BJ (cell line): ENCODE data around the gene SMARCB1. TPM values are rescaled to one million over a fixed set of nuclear protein-coding genes. Genes with fewer than 3 reads are reported as not detected.

ENCODE experiments used
- CTCF ChIA-PET: fragments of 350-600 bp; formaldehyde crosslinking; extraction: SDS; loops from one replicate; lab custom pipeline; 2021; ENCODE audit warnings: antibody characterized with exemption, inconsistent platforms; lab: Yijun Ruan, JAX
- POLR2A ChIA-PET: fragments of 300-600 bp; sonication (Branson Sonifier 250); formaldehyde crosslinking; extraction: SDS; loops from one replicate; lab custom pipeline; 2021; ENCODE audit warnings: antibody characterized with exemption; lab: Charles Lee
- DNase-seq: peaks from one replicate; pipeline ENCODE4 v3.0.0-alpha.2; 2011; ENCODE audit warnings: low read depth
- H3K27me3 ChIP-seq: 2 replicates; pipeline ENCODE4 v1.6.0; 2011; ENCODE audit warnings: low read length; ENCODE audit not compliant: control insufficient read depth, insufficient read depth
- H3K36me3 ChIP-seq: 2 replicates; pipeline ENCODE4 v1.5.1; 2011; ENCODE audit warnings: low read length; ENCODE audit not compliant: control insufficient read depth, insufficient read depth
- H3K4me3 ChIP-seq: 2 replicates; pipeline ENCODE4 v1.5.1; 2011; ENCODE audit warnings: low read depth, mild to moderate bottlenecking, control low read depth, low read length
- CTCF ChIP-seq: IDR thresholded peaks from 2 replicates; pipeline ENCODE4 v1.5.1; 2011; ENCODE audit warnings: low read depth, mild to moderate bottlenecking, control low read depth, inconsistent platforms, low read length, moderate library complexity; ENCODE audit not compliant: insufficient read depth
- polyA plus RNA-seq: library from polyadenylated mRNA; depleted of rRNA; stranded (reverse); fragments of >200 nt; gene quantifications from 2 replicates; pipeline ENCODE4 v1.2.3, GENCODE V29; 2011

The SMARCB1 gene
- polyA plus RNA-seq, 1 experiment, result 174 TPM

- Histone ChIP-seq H3K36me3 (peaks cover 6% of the 10 kb centered on the region), H3K4me3 (no peak overlapping the region), H3K27me3 (no peaks in the 10 kb centered on the region)
- POLR2A ChIA-PET, result no interaction called here
- DNase-seq, result no peak
- no peak for TF ChIP-seq CTCF
- CTCF ChIA-PET, result interaction anchor here (0.9 kb wide), 1 partner anchor 42 kb away, joined by 3 read pairs; no protein-coding TSS in a partner anchor
Measured at GRCh38 chr22:23812378-23812777, 25.6 kb downstream of the SMARCB1 start.

GRCh38 chr22:23815541-23816155, 28.9 kb downstream of the SMARCB1 start:
- TF ChIP-seq CTCF, result no peak
- Histone ChIP-seq H3K27me3 (no peaks in the 10 kb centered on the region), H3K36me3 (peaks cover 6% of the 10 kb centered on the region), H3K4me3 (no peak overlapping the region)
- ChIA-PET POLR2A (no interaction called here), CTCF (interaction anchor here (0.6 to 1.7 kb wide), 2 partner anchors 10 to 17 kb away, joined by 3 to 6 read pairs; no protein-coding TSS in a partner anchor)
- no peak for DNase-seq

GRCh38 chr22:23816156-23816976, 29.6 kb downstream of the SMARCB1 start:
- POLR2A ChIA-PET, result no interaction called here
- Histone ChIP-seq H3K4me3 (no peak overlapping the region), H3K36me3 (peaks cover 8% of the 10 kb centered on the region), H3K27me3 (no peaks in the 10 kb centered on the region)
- no peak for TF ChIP-seq CTCF
- DNase-seq, result no peak
- CTCF ChIA-PET, result interaction anchor here (0.6 to 1.7 kb wide), 2 partner anchors 9 to 16 kb away, joined by 3 to 6 read pairs; no protein-coding TSS in a partner anchor

GRCh38 chr22:23817146-23817545, 30.4 kb downstream of the SMARCB1 start:
- Histone ChIP-seq H3K4me3 (no peak overlapping the region), H3K27me3 (no peaks in the 10 kb centered on the region), H3K36me3 (peaks cover 11% of the 10 kb centered on the region)
- CTCF ChIA-PET, result interaction anchor here (0.9 kb wide), 1 partner anchor 9 kb away, joined by 5 read pairs; no protein-coding TSS in a partner anchor
- TF ChIP-seq CTCF, result no peak
- POLR2A ChIA-PET, result no interaction called here
- no peak for DNase-seq

- Histone ChIP-seq H3K36me3 (peaks cover 15% of the 10 kb centered on the region), H3K4me3 (no peak overlapping the region), H3K27me3 (no peaks in the 10 kb centered on the region)
- POLR2A ChIA-PET, result no interaction called here
- no peak for DNase-seq
- CTCF ChIA-PET, result interaction anchor here (0.9 kb wide), 1 partner anchor 13 kb away, joined by 3 read pairs; no protein-coding TSS in a partner anchor
- TF ChIP-seq CTCF, result no peak
Measured at GRCh38 chr22:23818541-23818940, 31.8 kb downstream of the SMARCB1 start.
